Keratinocyte (primary cell): ENCODE measurements around the gene OSGIN1. TPM values are rescaled to one million over a fixed set of nuclear protein-coding genes. Genes with fewer than 3 reads are reported as not detected.

Source experiments
- DNase-seq: peaks from one replicate; pipeline ENCODE4 v3.0.0-alpha.2; 2011; ENCODE audit warnings: low read depth, missing footprints, low spot score
- FAIRE-seq: peaks from 2 replicates; lab custom pipeline; 2011; peaks lifted over from hg19 to GRCh38; lab: Jason Lieb, UNC
- H2AFZ ChIP-seq: 2 replicates; pipeline ENCODE4 v1.6.0; 2012; ENCODE audit warnings: low read length, control low read depth, inconsistent platforms; ENCODE audit not compliant: control insufficient read depth
- H3K27ac ChIP-seq: 2 replicates; pipeline ENCODE4 v1.5.1; 2011; ENCODE audit warnings: low read length; ENCODE audit not compliant: control insufficient read depth, insufficient read depth
- H3K27me3 ChIP-seq: 3 replicates; pipeline ENCODE4 v1.6.0; 2011; ENCODE audit warnings: low read length; ENCODE audit not compliant: control insufficient read depth, insufficient read depth; ENCODE audit errors: extremely low read depth
- H3K36me3 ChIP-seq, 2 experiments: 2 replicates in 1 of 2; 3 replicates in 1 of 2; pipeline ENCODE4 v1.5.1; 2011; ENCODE audit warnings: low read length in 2 of 2, mild to moderate bottlenecking in 1 of 2; ENCODE audit not compliant: control insufficient read depth in 2 of 2, insufficient read depth in 2 of 2; ENCODE audit errors: extremely low read depth in 1 of 2
- H3K4me1 ChIP-seq: 3 replicates; pipeline ENCODE4 v1.5.1; 2011; ENCODE audit warnings: low read length; ENCODE audit not compliant: control insufficient read depth, insufficient read depth; ENCODE audit errors: extremely low read depth
- H3K4me2 ChIP-seq: 3 replicates; pipeline ENCODE4 v1.6.0; 2011; ENCODE audit warnings: low read depth, low read length; ENCODE audit not compliant: control insufficient read depth, insufficient read depth; ENCODE audit errors: extremely low read depth
- H3K4me3 ChIP-seq, 3 experiments: fragments of 200-600 bp in 1 of 3; sonication (generic) in 1 of 3; 2 replicates in 2 of 3; 3 replicates in 1 of 3; pipeline ENCODE4 v1.5.1; 2011 to 2016; ENCODE audit warnings: low read length in 3 of 3, mild to moderate bottlenecking in 3 of 3, control low read depth in 2 of 3, inconsistent platforms in 1 of 3, low read depth in 1 of 3, mixed read lengths in 1 of 3, mixed run types in 1 of 3, moderate library complexity in 1 of 3; ENCODE audit not compliant: control insufficient read depth in 2 of 3, insufficient read depth in 2 of 3; ENCODE audit errors: extremely low read depth in 1 of 3
- H3K79me2 ChIP-seq: 2 replicates; pipeline ENCODE4 v1.6.0; 2012; ENCODE audit warnings: low read length; ENCODE audit not compliant: control insufficient read depth, insufficient read depth
- H3K9ac ChIP-seq: 3 replicates; pipeline ENCODE4 v1.6.0; 2011; ENCODE audit warnings: low read length; ENCODE audit not compliant: control insufficient read depth, insufficient read depth; ENCODE audit errors: extremely low read depth
- H3K9me1 ChIP-seq: 3 replicates; pipeline ENCODE4 v1.6.0; 2011; ENCODE audit warnings: low read length; ENCODE audit not compliant: control insufficient read depth, insufficient read depth; ENCODE audit errors: extremely low read depth
- H3K9me3 ChIP-seq: 2 replicates; pipeline ENCODE4 v1.5.1; 2012; ENCODE audit warnings: low read depth, low read length; ENCODE audit not compliant: control insufficient read depth
- H4K20me1 ChIP-seq: 3 replicates; pipeline ENCODE4 v1.6.0; 2011; ENCODE audit warnings: low read length; ENCODE audit not compliant: control insufficient read depth, insufficient read depth; ENCODE audit errors: extremely low read depth
- EZH2 ChIP-seq: IDR thresholded peaks from one replicate; pipeline ENCODE4 v1.6.1; 2012; ENCODE audit warnings: inconsistent platforms, mild to moderate bottlenecking, low read length, moderate library complexity
- dilution Hi-C: fragments of 300-500 bp; cut with MboI; formaldehyde crosslinking; loops from one replicate; pipeline ENCODE4 v1.7.0; 2020; ENCODE audit warnings: low sequenced_read_pairs; ENCODE audit not compliant: extremely low pct_ligation_motif_present
- polyA plus RNA-seq, 5 experiments: library from polyadenylated mRNA; depleted of rRNA in 3 of 5; stranded (reverse) in 3 of 5; stranded (forward) in 1 of 5; unstranded in 1 of 5; fragments of >200 nt; gene quantifications; 1 replicate in 1 of 5; 2 replicates in 3 of 5; 3 replicates in 1 of 5; pipeline versions ENCODE4 v1.2.1 to v1.2.3, GENCODE V29; 2011 to 2012; ENCODE audit warnings: missing spikeins in 2 of 5, low read depth in 1 of 5, low replicate concordance in 1 of 5
- TF ChIP-seq, protein P1 (sequence below), 3 experiments: IDR thresholded peaks in 1 of 3; conservative IDR thresholded peaks in 1 of 3; optimal IDR thresholded peaks in 1 of 3; 2 replicates in 2 of 3; 3 replicates in 1 of 3; pipeline versions ENCODE3 to v1.5.1; 2011; ENCODE audit warnings: low read length in 3 of 3, mild to moderate bottlenecking in 3 of 3, moderate library complexity in 2 of 3, control low read depth in 1 of 3, inconsistent platforms in 1 of 3; ENCODE audit not compliant: insufficient read depth in 2 of 3; ENCODE audit errors: extremely low read depth in 1 of 3

Gene OSGIN1
- polyA plus RNA-seq, 1 donor (not counting 4 experiments of a cell fraction or from before 2014, with no cell fraction given): 2.1 TPM

DNA sequence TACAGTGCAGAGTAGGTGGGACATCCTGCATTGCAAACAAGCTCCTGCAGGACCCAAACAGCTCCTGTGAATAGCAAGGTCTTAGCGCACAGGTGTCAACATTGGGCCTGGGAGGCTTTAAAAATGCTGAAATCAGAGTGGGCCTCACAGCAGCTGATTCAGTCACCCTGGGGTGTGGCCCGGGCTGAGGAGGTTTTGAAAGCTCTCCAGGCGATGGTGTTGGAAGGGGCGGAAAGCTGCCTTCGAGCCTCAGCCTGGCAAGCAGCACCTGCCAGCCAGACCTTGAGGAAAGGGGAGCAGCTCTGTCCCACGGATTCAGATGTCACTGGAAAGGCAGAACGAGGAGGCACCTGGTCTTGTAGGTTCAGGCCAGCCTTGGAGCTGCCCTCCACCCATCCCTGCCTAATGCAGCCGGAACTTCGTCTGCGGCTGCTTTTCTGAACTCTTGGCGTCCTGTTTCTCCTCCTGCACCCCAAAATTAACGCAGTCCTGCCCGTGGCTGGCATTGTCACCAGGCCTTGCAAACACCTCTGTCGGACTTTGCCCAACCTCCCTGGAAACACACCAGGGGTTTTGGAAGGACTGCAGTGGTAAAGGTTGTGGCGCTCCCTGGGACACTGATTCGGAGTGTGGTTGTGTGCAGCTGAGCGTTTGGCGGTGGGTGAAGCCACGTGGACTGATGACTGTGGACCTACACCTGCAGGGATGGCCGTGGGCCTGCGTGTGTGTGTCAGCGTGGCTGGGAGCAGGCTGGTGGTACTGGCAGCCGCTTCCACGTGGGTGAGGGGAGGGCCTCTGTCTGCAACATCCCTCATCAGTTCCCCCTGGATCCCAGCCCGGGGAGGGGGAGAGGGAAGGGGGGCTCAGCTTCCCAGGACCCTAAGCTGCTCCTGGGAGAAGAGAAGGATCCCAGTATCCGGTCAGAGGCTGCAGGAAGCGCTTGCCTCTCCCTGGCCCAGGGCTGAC is 18.4 kb downstream of the OSGIN1 start:
- DNase-seq: no peak
- FAIRE-seq: no peak

DNA sequence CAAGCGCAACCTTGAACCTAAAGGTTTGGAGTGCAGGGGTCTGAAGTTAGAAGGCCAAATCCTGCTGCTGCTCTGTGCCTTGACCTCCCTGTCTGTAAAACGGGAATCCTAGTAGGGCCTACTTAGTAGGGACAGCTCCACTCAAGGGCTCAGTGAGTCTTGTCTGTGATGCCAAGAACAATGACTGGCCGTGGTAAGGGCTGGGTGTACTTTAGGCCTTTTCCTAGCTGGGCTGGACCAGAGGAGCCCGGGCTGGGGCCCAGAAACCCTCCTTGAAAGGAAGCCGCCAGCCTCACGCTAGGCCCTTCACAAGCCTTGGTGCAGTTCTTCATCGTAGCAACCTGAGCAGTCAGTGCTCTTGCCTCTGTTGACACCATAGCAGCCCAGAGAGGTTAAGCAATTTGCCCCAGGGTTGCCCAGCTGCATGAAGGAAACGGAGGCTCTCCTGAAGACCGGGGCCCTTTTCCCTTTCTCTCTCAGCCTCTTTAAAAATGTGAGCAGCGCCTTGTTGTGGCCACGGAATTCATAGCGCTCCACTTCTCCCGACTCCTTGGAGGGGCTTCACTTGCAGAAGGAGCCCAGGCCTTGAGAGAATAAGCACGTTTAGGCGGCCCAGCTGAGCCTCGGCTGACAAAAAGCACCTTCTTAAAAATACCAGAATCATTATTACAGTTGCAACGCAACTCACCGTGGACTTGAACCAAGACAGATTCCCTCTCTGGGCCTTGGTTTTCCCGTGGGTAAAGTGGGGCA is 19.4 kb downstream of the OSGIN1 start:
- Histone ChIP-seq H3K27ac (no peak overlapping the region), H3K4me2 (no peak overlapping the region), H3K9ac (no peak overlapping the region), H4K20me1 (no peaks in the 10 kb centered on the region), H3K79me2 (no peaks in the 10 kb centered on the region), H3K4me1 (no peaks in the 10 kb centered on the region), H3K27me3 (peaks cover 17% of the 10 kb centered on the region), H3K36me3 (no peaks in the 10 kb centered on the region), H2AFZ (no peak overlapping the region), H3K9me1 (no peaks in the 10 kb centered on the region), H3K4me3 (no peak overlapping the region), H3K9me3 (no peaks in the 10 kb centered on the region)
- DNase-seq (no peak), FAIRE-seq (no peak)
- TF ChIP-seq, protein P1, sequence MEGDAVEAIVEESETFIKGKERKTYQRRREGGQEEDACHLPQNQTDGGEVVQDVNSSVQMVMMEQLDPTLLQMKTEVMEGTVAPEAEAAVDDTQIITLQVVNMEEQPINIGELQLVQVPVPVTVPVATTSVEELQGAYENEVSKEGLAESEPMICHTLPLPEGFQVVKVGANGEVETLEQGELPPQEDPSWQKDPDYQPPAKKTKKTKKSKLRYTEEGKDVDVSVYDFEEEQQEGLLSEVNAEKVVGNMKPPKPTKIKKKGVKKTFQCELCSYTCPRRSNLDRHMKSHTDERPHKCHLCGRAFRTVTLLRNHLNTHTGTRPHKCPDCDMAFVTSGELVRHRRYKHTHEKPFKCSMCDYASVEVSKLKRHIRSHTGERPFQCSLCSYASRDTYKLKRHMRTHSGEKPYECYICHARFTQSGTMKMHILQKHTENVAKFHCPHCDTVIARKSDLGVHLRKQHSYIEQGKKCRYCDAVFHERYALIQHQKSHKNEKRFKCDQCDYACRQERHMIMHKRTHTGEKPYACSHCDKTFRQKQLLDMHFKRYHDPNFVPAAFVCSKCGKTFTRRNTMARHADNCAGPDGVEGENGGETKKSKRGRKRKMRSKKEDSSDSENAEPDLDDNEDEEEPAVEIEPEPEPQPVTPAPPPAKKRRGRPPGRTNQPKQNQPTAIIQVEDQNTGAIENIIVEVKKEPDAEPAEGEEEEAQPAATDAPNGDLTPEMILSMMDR (optimal IDR thresholded peaks at IDR 0.05 in 1 of 3, IDR thresholded peaks at IDR 0.05 in 1 of 3, conservative IDR thresholded peaks at IDR 0.05 in 1 of 3; ENCODE audit: extremely low read depth in 1 of 3, insufficient read depth in 2 of 3, low read length in 3 of 3): no peak
- no peak for TF ChIP-seq EZH2
- dilution Hi-C loops: no loop called here

More for the DNA sequence above, 18.4 kb downstream of the OSGIN1 start:
- H2AFZ ChIP-seq: no peak overlapping the region
- no peaks in the 10 kb centered on the region for H4K20me1 ChIP-seq
- no peak overlapping the region for H3K27ac ChIP-seq
- H3K4me1 ChIP-seq: no peaks in the 10 kb centered on the region
- H3K4me2 ChIP-seq: no peak overlapping the region
- no peak overlapping the region for H3K4me3 ChIP-seq
- dilution Hi-C loops: no loop called here
- no peaks in the 10 kb centered on the region for H3K9me1 ChIP-seq
- no peaks in the 10 kb centered on the region for H3K79me2 ChIP-seq
- peaks cover 17% of the 10 kb centered on the region for H3K27me3 ChIP-seq
- no peaks in the 10 kb centered on the region for H3K36me3 ChIP-seq
- TF ChIP-seq EZH2: no peak
- TF ChIP-seq, protein P1 (optimal IDR thresholded peaks at IDR 0.05 in 1 of 3, IDR thresholded peaks at IDR 0.05 in 1 of 3, conservative IDR thresholded peaks at IDR 0.05 in 1 of 3; ENCODE audit: extremely low read depth in 1 of 3, insufficient read depth in 2 of 3, low read length in 3 of 3): no peak
- H3K9ac ChIP-seq: no peak overlapping the region
- no peaks in the 10 kb centered on the region for H3K9me3 ChIP-seq
